DND-41 (cell line): ENCODE results near the gene ERBB4.

Experiments
- ATAC-seq: fragments of 200-7000 bp; cut with Tn5 transposase; 3 replicates; pipeline ENCODE4 v1.9.1; 2021; ENCODE audit warnings: low read depth; ENCODE audit not compliant: insufficient read depth
- DNase-seq: peaks from one replicate; pipeline ENCODE4 v3.0.0-alpha.2; 2020
- H2AFZ ChIP-seq: 2 replicates; pipeline ENCODE4 v1.6.0; 2012; ENCODE audit warnings: low read depth, low read length
- H3K27ac ChIP-seq: 2 replicates; pipeline ENCODE4 v1.5.1; 2012; ENCODE audit warnings: low read length, inconsistent platforms
- H3K27me3 ChIP-seq: fragments of 200-600 bp; sonication (generic); 2 replicates; pipeline ENCODE4 v1.6.0; 2012; ENCODE audit warnings: low read length, mild to moderate bottlenecking, inconsistent platforms; ENCODE audit not compliant: insufficient read depth, poor library complexity
- H3K36me3 ChIP-seq: 2 replicates; pipeline ENCODE4 v1.5.1; 2012; ENCODE audit warnings: low read length, inconsistent platforms; ENCODE audit not compliant: insufficient read depth
- H3K4me1 ChIP-seq: 2 replicates; pipeline ENCODE4 v1.5.1; 2012; ENCODE audit warnings: mild to moderate bottlenecking, low read length; ENCODE audit not compliant: insufficient read depth
- H3K4me2 ChIP-seq: 2 replicates; pipeline ENCODE4 v1.6.0; 2012; ENCODE audit warnings: mild to moderate bottlenecking, moderate library complexity, low read length, inconsistent platforms; ENCODE audit not compliant: insufficient read depth
- H3K4me3 ChIP-seq, 2 experiments: fragments of 200-600 bp in 1 of 2; shearing (Covaris generic) in 1 of 2; 2 replicates each; pipeline ENCODE4 v1.5.1; 2012 to 2016; ENCODE audit warnings: inconsistent platforms in 2 of 2, low read length in 2 of 2, mild to moderate bottlenecking in 2 of 2, low read depth in 1 of 2, moderate library complexity in 1 of 2
- H3K79me2 ChIP-seq: 2 replicates; pipeline ENCODE4 v1.6.0; 2012; ENCODE audit warnings: low read length, inconsistent platforms; ENCODE audit not compliant: insufficient read depth
- H3K9ac ChIP-seq: 2 replicates; pipeline ENCODE4 v1.6.0; 2012; ENCODE audit warnings: low read depth, mild to moderate bottlenecking, inconsistent platforms, low read length, moderate library complexity
- H3K9me3 ChIP-seq: 2 replicates; pipeline ENCODE4 v1.5.1; 2012; ENCODE audit warnings: low read length, moderate library complexity, mild to moderate bottlenecking, inconsistent platforms; ENCODE audit not compliant: insufficient read depth, severe bottlenecking
- H4K20me1 ChIP-seq: 2 replicates; pipeline ENCODE4 v1.6.0; 2012; ENCODE audit warnings: low read length; ENCODE audit not compliant: insufficient read depth
- EZH2 ChIP-seq: IDR thresholded peaks from 3 replicates; pipeline ENCODE4 v1.6.1; 2012; ENCODE audit warnings: borderline replicate concordance, low read depth, mild to moderate bottlenecking, moderate library complexity, low read length, inconsistent platforms; ENCODE audit not compliant: severe bottlenecking
- TF ChIP-seq, protein P1 (sequence below): IDR thresholded peaks from 2 replicates; pipeline ENCODE4 v1.5.1; 2012; ENCODE audit warnings: borderline replicate concordance, low read length, moderate library complexity, mild to moderate bottlenecking; ENCODE audit not compliant: poor library complexity, severe bottlenecking; ENCODE audit errors: extremely low read depth

Gene ERBB4

DNA sequence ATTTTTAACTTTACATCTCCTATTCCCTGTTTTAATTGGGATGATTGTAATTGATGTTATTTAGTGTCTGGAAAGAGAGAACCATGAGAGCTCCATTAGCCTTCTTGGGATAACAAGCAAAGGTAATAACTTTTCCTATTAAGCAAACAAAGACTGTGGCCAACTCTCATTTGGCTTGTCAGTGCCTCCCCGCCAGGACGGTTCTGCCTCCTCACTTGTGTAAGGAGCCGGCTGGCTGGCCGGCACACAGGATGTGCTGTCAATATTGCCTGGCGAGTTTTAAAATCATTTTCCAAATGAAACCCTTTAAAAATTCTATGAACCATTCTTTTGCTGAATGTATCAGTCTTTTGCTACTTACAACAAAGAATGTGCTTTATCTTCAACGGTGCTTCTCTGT is 1083.9 kb downstream of the ERBB4 start:
- Histone ChIP-seq H4K20me1 (no peaks in the 10 kb centered on the region), H3K4me2 (no peak overlapping the region), H2AFZ (no peak overlapping the region), H3K79me2 (no peaks in the 10 kb centered on the region), H3K4me1 (no peaks in the 10 kb centered on the region), H3K36me3 (no peaks in the 10 kb centered on the region), H3K27ac (no peak overlapping the region), H3K9me3 (no peaks in the 10 kb centered on the region), H3K27me3 (no peaks in the 10 kb centered on the region), H3K9ac (no peak overlapping the region), H3K4me3 (no peak overlapping the region)
- no peak for DNase-seq
- TF ChIP-seq EZH2 = no peak
- TF ChIP-seq, protein P1, sequence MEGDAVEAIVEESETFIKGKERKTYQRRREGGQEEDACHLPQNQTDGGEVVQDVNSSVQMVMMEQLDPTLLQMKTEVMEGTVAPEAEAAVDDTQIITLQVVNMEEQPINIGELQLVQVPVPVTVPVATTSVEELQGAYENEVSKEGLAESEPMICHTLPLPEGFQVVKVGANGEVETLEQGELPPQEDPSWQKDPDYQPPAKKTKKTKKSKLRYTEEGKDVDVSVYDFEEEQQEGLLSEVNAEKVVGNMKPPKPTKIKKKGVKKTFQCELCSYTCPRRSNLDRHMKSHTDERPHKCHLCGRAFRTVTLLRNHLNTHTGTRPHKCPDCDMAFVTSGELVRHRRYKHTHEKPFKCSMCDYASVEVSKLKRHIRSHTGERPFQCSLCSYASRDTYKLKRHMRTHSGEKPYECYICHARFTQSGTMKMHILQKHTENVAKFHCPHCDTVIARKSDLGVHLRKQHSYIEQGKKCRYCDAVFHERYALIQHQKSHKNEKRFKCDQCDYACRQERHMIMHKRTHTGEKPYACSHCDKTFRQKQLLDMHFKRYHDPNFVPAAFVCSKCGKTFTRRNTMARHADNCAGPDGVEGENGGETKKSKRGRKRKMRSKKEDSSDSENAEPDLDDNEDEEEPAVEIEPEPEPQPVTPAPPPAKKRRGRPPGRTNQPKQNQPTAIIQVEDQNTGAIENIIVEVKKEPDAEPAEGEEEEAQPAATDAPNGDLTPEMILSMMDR = no peak
- ATAC-seq = no peak

DNA sequence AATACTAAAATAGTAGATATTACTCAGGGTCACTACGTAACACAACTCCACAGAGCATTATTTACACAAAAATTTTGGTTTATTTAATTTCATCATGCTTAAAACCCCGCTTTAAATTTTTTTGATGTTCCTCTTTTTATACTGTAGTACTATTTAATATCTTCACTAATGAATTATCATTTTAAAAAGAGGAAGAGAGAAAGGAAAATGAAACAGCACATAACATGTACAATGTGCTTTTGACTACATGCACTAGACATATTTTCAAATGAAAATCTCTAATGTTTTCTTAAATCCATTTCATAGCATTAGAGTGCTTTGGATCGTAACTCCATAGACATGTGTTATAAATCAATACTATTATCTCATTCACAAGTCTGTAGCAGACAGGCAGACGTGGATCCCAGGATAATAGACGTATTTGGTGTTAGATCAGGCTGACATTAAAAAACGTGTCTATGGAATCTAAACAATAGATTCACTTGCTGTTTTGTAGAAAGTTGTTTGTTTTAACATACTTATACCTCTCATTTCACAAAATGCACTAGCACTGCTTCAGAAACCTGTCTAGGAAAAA is 1085.2 kb downstream of the ERBB4 start:
- Histone ChIP-seq H3K79me2 (no peaks in the 10 kb centered on the region), H3K4me1 (no peaks in the 10 kb centered on the region), H3K36me3 (no peaks in the 10 kb centered on the region), H3K9me3 (no peaks in the 10 kb centered on the region), H3K9ac (no peak overlapping the region), H3K27me3 (no peaks in the 10 kb centered on the region), H2AFZ (no peak overlapping the region), H3K4me3 (no peak overlapping the region), H3K27ac (no peak overlapping the region), H4K20me1 (no peaks in the 10 kb centered on the region), H3K4me2 (no peak overlapping the region)
- DNase-seq (no peak), ATAC-seq (no peak)
- no peak for TF ChIP-seq EZH2
- TF ChIP-seq, protein P1 = no peak

DNA sequence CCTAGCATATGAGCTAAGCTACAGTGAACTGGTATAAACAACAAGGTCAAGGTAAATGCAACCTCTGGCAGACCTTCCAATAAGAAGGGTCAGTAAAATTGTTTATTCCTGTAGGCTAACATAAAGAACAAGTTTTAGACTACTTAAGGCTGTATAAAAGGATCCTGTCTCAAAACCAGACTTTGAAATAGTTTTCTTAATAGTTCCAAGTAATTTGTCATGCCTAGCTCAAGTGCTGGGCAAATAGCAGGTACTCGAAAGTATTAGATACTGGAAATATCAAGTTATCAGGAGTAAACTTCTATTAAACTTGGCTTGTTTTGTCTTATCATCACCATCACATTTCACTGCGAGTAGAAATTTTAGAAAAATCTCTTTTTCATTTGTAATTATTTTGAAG is 1087.0 kb downstream of the ERBB4 start:
- no peak for ATAC-seq
- TF ChIP-seq, protein P1 = no peak
- TF ChIP-seq EZH2 = no peak

DNA sequence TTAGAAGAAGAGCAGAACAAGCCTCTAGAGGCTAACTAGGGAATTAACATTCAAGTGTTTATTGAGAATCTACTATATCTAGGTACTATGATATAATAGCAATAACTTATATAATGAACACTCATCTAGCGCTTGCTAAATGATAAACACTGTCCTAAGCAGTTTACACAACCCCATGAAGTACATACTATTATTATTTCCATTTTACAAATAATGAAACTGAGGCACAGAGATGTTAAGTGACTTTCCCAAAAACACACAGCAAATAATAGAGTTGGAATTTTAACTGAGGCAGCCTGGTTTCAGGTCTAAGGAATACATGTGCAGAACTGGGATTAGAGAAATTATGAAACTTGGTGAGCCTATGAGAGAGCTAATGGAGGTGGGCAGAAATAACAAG is 1088.8 kb downstream of the ERBB4 start:
- no peak for TF ChIP-seq EZH2
- H3K4me1 ChIP-seq = no peaks in the 10 kb centered on the region
- H3K36me3 ChIP-seq = no peaks in the 10 kb centered on the region
- H4K20me1 ChIP-seq = no peaks in the 10 kb centered on the region
- H3K4me3 ChIP-seq = no peak overlapping the region
- no peak overlapping the region for H3K4me2 ChIP-seq
- H3K27ac ChIP-seq = no peak overlapping the region
- no peak overlapping the region for H3K9ac ChIP-seq
- no peak overlapping the region for H2AFZ ChIP-seq
- H3K79me2 ChIP-seq = no peaks in the 10 kb centered on the region
- no peaks in the 10 kb centered on the region for H3K9me3 ChIP-seq
- ATAC-seq (no peak), DNase-seq (no peak)
- no peaks in the 10 kb centered on the region for H3K27me3 ChIP-seq

More for the DNA sequence above, 1087.0 kb downstream of the ERBB4 start:
- H3K4me2 ChIP-seq = no peak overlapping the region
- H3K4me1 ChIP-seq = no peaks in the 10 kb centered on the region
- H3K36me3 ChIP-seq = no peaks in the 10 kb centered on the region
- no peak overlapping the region for H3K4me3 ChIP-seq
- H3K27ac ChIP-seq = no peak overlapping the region
- no peak overlapping the region for H2AFZ ChIP-seq
- no peaks in the 10 kb centered on the region for H3K9me3 ChIP-seq
- H3K27me3 ChIP-seq = no peaks in the 10 kb centered on the region
- H3K9ac ChIP-seq = no peak overlapping the region
- no peaks in the 10 kb centered on the region for H3K79me2 ChIP-seq
- no peaks in the 10 kb centered on the region for H4K20me1 ChIP-seq
- no peak for DNase-seq
